Measurements from ENCODE around the gene ZBTB16. TPM values are rescaled to one million over a fixed set of nuclear protein-coding genes. Genes with fewer than 3 reads are reported as not detected.

Gene ZBTB16
- polyA plus RNA-seq, 1 donor from 2014 or later = 0.45 TPM

DNA sequence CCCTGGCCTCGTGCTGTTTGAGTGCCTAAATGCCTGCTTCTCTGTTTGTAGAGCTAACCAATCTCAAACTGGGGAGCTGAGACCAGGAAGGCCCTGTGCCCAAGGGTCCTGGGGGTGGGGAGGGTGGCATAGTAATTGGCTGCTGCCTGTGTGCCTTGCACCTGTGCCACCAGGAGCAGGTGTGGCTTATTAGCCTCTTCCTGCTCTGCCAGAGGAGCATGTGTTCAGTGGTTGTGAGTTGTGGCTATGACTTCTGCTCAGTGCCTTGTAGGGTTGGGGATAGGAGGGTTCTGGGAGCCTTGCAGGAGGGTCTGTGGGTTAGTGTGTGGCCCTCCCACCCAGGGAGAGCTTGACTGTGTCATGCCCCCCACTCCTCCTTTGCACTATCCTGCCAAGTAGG is 109.2 kb downstream of the ZBTB16 start:
- Histone ChIP-seq H3F3A (ENCODE audit: insufficient read depth, low read length, poor library complexity, severe bottlenecking) (no peaks in the 10 kb centered on the region), H4K20me1 (ENCODE audit: insufficient read depth) (no peaks in the 10 kb centered on the region), H3K4me2 (ENCODE audit: low read length) (no peak overlapping the region), H3K9ac (ENCODE audit: low read length) (no peak overlapping the region), H3K27me3 (ENCODE audit: insufficient read depth, low read depth, low read length) (no peaks in the 10 kb centered on the region), H3K9me2 (ENCODE audit: insufficient read depth, low read length) (no peaks in the 10 kb centered on the region), H2AFZ (ENCODE audit: low read depth, low read length) (no peak overlapping the region), H3K79me2 (replicated peaks; ENCODE audit: insufficient read depth, low read length) (peaks cover 11% of the 10 kb centered on the region), H3K36me3 (ENCODE audit: insufficient read depth, low read length) (no peaks in the 10 kb centered on the region), H3K4me3 (ENCODE audit: low read length) (no peak overlapping the region), H3K9me3 (ENCODE audit: low read length) (no peaks in the 10 kb centered on the region), H3K27ac (ENCODE audit: low read length) (no peak overlapping the region)
- TF ChIP-seq EP300 (conservative IDR thresholded peaks at IDR 0.05; ENCODE audit: poor library complexity, severe bottlenecking) = no peak
- no peak for TF ChIP-seq EZH2 (IDR thresholded peaks at IDR 0.05; ENCODE audit: borderline replicate concordance, insufficient read depth, low read length, poor library complexity, severe bottlenecking)
- no peak for TF ChIP-seq TAF1 (IDR thresholded peaks at IDR 0.05; ENCODE audit: low read depth)
- TF ChIP-seq, protein P1, sequence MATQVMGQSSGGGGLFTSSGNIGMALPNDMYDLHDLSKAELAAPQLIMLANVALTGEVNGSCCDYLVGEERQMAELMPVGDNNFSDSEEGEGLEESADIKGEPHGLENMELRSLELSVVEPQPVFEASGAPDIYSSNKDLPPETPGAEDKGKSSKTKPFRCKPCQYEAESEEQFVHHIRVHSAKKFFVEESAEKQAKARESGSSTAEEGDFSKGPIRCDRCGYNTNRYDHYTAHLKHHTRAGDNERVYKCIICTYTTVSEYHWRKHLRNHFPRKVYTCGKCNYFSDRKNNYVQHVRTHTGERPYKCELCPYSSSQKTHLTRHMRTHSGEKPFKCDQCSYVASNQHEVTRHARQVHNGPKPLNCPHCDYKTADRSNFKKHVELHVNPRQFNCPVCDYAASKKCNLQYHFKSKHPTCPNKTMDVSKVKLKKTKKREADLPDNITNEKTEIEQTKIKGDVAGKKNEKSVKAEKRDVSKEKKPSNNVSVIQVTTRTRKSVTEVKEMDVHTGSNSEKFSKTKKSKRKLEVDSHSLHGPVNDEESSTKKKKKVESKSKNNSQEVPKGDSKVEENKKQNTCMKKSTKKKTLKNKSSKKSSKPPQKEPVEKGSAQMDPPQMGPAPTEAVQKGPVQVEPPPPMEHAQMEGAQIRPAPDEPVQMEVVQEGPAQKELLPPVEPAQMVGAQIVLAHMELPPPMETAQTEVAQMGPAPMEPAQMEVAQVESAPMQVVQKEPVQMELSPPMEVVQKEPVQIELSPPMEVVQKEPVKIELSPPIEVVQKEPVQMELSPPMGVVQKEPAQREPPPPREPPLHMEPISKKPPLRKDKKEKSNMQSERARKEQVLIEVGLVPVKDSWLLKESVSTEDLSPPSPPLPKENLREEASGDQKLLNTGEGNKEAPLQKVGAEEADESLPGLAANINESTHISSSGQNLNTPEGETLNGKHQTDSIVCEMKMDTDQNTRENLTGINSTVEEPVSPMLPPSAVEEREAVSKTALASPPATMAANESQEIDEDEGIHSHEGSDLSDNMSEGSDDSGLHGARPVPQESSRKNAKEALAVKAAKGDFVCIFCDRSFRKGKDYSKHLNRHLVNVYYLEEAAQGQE (IDR thresholded peaks at IDR 0.05; ENCODE audit: borderline replicate concordance) = no peak
- no peak for TF ChIP-seq RAD21 (conservative IDR thresholded peaks at IDR 0.05)
- no peak for TF ChIP-seq MXI1 (conservative IDR thresholded peaks at IDR 0.05; ENCODE audit: poor library complexity, severe bottlenecking)
- TF ChIP-seq, protein P2, sequence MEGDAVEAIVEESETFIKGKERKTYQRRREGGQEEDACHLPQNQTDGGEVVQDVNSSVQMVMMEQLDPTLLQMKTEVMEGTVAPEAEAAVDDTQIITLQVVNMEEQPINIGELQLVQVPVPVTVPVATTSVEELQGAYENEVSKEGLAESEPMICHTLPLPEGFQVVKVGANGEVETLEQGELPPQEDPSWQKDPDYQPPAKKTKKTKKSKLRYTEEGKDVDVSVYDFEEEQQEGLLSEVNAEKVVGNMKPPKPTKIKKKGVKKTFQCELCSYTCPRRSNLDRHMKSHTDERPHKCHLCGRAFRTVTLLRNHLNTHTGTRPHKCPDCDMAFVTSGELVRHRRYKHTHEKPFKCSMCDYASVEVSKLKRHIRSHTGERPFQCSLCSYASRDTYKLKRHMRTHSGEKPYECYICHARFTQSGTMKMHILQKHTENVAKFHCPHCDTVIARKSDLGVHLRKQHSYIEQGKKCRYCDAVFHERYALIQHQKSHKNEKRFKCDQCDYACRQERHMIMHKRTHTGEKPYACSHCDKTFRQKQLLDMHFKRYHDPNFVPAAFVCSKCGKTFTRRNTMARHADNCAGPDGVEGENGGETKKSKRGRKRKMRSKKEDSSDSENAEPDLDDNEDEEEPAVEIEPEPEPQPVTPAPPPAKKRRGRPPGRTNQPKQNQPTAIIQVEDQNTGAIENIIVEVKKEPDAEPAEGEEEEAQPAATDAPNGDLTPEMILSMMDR (IDR thresholded peaks at IDR 0.05; ENCODE audit: poor library complexity, severe bottlenecking) = no peak
- TF ChIP-seq POLR2AphosphoS5 (IDR thresholded peaks at IDR 0.05) = no peak
- no peak for TF ChIP-seq SMC3 (conservative IDR thresholded peaks at IDR 0.05; ENCODE audit: poor library complexity)

GRCh38 chr11:114169321-114169749 is 109.8 kb downstream of the ZBTB16 start:
- no peak overlapping the region for H2AFZ ChIP-seq (ENCODE audit: low read depth, low read length)
- H3K9me2 ChIP-seq (ENCODE audit: insufficient read depth, low read length) = no peaks in the 10 kb centered on the region
- no peak for TF ChIP-seq SMC3 (conservative IDR thresholded peaks at IDR 0.05; ENCODE audit: poor library complexity)
- TF ChIP-seq MXI1 (conservative IDR thresholded peaks at IDR 0.05; ENCODE audit: poor library complexity, severe bottlenecking) = no peak
- TF ChIP-seq EZH2 (IDR thresholded peaks at IDR 0.05; ENCODE audit: borderline replicate concordance, insufficient read depth, low read length, poor library complexity, severe bottlenecking) = no peak
- TF ChIP-seq RAD21 (conservative IDR thresholded peaks at IDR 0.05) = no peak
- TF ChIP-seq TAF1 (IDR thresholded peaks at IDR 0.05; ENCODE audit: low read depth) = no peak
- TF ChIP-seq EP300 (conservative IDR thresholded peaks at IDR 0.05; ENCODE audit: poor library complexity, severe bottlenecking) = no peak
- TF ChIP-seq, protein P2 (IDR thresholded peaks at IDR 0.05; ENCODE audit: poor library complexity, severe bottlenecking) = no peak
- TF ChIP-seq, protein P1 (IDR thresholded peaks at IDR 0.05; ENCODE audit: borderline replicate concordance) = no peak
- no peak for TF ChIP-seq POLR2AphosphoS5 (IDR thresholded peaks at IDR 0.05)
- H3K79me2 ChIP-seq (replicated peaks; ENCODE audit: insufficient read depth, low read length) = peaks cover 11% of the 10 kb centered on the region
- no peaks in the 10 kb centered on the region for H3F3A ChIP-seq (ENCODE audit: insufficient read depth, low read length, poor library complexity, severe bottlenecking)
- H4K20me1 ChIP-seq (ENCODE audit: insufficient read depth) = no peaks in the 10 kb centered on the region
- H3K36me3 ChIP-seq (ENCODE audit: insufficient read depth, low read length) = no peaks in the 10 kb centered on the region
- H3K27ac ChIP-seq (ENCODE audit: low read length) = no peak overlapping the region
- H3K4me2 ChIP-seq (ENCODE audit: low read length) = no peak overlapping the region
- no peak overlapping the region for H3K4me3 ChIP-seq (ENCODE audit: low read length)
- no peak overlapping the region for H3K9ac ChIP-seq (ENCODE audit: low read length)
- no peaks in the 10 kb centered on the region for H3K9me3 ChIP-seq (ENCODE audit: low read length)
- no peaks in the 10 kb centered on the region for H3K27me3 ChIP-seq (ENCODE audit: insufficient read depth, low read depth, low read length)
